Epithelial cell of esophagus (primary cell): Measurements from ENCODE around the gene STIM1.

Source experiments
- DNase-seq: peaks from one replicate; pipeline ENCODE4 v3.0.0; 2010; ENCODE audit warnings: low read depth
- H3K4me3 ChIP-seq: 2 replicates; pipeline ENCODE4 v1.5.1; 2011; ENCODE audit warnings: mild to moderate bottlenecking, low read length, control low read depth
- TF ChIP-seq, protein P1 (sequence below): IDR thresholded peaks from 2 replicates; pipeline ENCODE4 v1.5.1; 2011; ENCODE audit warnings: low read depth, mild to moderate bottlenecking, low read length, control low read depth, inconsistent platforms; ENCODE audit not compliant: insufficient read depth; ENCODE audit errors: missing control alignments

STIM1 gene

DNA sequence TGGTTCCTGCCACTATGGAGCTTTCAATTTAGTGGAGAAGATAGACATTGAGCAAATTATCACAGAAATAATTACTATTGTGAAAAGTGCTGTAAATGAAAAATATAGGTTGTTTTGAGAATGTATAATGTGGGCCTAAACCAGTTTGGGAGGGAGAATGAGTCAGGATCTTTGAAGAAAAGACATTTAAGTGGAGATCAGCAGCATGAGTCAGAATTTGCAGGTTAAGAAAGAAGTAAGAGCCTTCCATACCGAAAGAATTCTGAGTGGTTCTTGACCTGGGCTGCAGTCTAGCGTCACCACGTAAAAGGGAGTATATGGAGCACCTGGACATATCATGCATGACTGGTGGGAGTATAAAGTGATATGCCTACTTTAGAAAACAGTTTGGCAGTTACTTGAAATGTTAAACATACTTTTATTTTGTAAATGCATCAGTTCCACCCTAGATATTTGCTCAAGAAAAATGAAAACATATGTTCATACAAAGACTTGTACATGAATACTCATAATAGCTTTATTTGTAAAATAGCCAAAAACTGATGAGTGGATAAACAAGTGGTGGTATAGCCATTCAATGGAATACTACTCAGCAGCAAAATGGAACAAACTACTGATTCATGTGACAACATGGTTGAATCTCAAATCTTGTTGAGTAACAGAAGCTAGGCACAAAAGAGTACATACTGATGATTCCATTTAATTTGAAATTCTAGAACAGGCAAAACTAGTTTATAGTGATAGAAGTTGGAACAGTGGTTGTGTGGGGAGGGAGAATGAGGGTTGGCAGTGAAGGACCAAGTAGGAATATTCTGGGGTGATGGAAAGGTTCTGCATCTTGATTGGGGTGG is 99.2 kb downstream of the STIM1 start:
- peak; percentile 92 for DNase-seq
- no peak overlapping the region for H3K4me3 ChIP-seq
- TF ChIP-seq, protein P1, sequence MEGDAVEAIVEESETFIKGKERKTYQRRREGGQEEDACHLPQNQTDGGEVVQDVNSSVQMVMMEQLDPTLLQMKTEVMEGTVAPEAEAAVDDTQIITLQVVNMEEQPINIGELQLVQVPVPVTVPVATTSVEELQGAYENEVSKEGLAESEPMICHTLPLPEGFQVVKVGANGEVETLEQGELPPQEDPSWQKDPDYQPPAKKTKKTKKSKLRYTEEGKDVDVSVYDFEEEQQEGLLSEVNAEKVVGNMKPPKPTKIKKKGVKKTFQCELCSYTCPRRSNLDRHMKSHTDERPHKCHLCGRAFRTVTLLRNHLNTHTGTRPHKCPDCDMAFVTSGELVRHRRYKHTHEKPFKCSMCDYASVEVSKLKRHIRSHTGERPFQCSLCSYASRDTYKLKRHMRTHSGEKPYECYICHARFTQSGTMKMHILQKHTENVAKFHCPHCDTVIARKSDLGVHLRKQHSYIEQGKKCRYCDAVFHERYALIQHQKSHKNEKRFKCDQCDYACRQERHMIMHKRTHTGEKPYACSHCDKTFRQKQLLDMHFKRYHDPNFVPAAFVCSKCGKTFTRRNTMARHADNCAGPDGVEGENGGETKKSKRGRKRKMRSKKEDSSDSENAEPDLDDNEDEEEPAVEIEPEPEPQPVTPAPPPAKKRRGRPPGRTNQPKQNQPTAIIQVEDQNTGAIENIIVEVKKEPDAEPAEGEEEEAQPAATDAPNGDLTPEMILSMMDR: no peak

DNA sequence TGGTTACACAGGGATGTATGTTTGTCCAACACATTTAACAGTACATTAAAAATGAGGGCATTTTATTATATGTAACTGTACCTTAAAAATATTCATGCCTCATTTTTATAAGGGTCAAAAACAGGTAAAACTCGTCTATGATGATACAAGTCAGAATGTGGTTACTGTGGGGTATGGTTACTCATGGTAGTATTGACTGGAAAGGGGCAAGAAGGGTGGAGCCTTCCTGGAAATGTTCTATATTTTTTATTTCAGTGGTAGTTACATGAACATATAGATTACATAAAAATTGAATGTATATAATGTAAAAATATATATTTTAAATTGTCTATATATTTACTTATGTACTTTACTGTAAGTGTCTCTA is 99.8 kb downstream of the STIM1 start:
- peak; percentile 74 for DNase-seq
- TF ChIP-seq, protein P1: no peak
- no peak overlapping the region for H3K4me3 ChIP-seq

DNA sequence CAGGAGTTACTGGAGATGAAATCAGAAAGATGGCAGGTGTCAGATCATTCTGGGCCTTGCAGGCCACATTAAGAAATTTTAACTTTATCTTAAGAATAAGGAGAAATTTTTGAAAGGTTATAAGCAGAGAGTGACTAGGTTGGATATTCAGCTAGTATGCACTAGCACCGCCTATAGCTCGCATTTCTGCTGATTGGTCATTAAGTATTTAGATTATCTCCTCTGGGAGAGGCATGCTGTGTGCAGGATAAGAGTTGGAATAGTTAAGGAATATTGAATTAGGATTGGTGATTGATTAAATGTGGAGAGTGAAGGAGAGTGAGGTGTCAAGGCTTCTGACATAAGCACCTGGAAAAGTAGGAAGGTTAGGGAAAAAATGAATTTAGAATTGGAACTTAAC is 100.6 kb downstream of the STIM1 start:
- H3K4me3 ChIP-seq: no peak overlapping the region
- no peak for DNase-seq
- TF ChIP-seq, protein P1: no peak

DNA sequence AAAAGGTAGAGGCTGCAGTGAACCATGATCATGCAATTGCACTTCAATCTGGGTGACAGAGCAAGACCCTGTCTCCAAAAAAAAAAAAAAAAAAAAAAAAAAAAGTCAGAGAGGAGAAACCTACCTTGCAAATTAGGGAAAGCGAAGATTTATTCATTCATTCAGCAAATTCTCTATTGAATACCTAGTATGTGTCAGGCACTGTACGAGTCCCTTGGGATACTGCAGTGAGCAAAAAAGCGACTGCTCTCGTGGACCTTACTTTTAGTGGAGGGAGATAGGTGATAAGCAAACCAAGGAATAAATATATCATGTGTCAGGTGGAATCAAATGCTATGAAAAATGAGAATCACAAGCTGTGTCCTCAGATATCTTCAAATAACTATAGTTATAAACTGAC is 101.3 kb downstream of the STIM1 start:
- no peak for DNase-seq
- TF ChIP-seq, protein P1: no peak
- H3K4me3 ChIP-seq: no peak overlapping the region

GRCh38 chr11:3957437-3957836 is 102.0 kb downstream of the STIM1 start:
- no peak overlapping the region for H3K4me3 ChIP-seq
- DNase-seq: no peak
- TF ChIP-seq, protein P1: no peak

GRCh38 chr11:3958281-3958680 is 102.8 kb downstream of the STIM1 start:
- DNase-seq: no peak

More at GRCh38 chr11:3958281-3958680, 102.8 kb downstream of the STIM1 start:
- TF ChIP-seq, protein P1: no peak
- no peak overlapping the region for H3K4me3 ChIP-seq
